Activated naive CD4-positive, alpha-beta T cell treated with Interleukin-2 at 50 U/mL for 16 hours (primary cell): ENCODE data around the gene FGF6.

Source experiments
- DNase-seq: peaks from one replicate; pipeline ENCODE4 v3.0.0-alpha.2; 2020

The FGF6 gene

GRCh38 chr12:4446335-4446734 lies 720 bp upstream of the FGF6 start:
- DNase-seq = no peak

- no peak for DNase-seq
Measured at GRCh38 chr12:4444031-4444430, 1.6 kb downstream of the FGF6 start.

- DNase-seq = no peak
Measured at GRCh38 chr12:4443616-4444015, 2.0 kb downstream of the FGF6 start.

GRCh38 chr12:4441355-4442335 lies 4.0 kb downstream of the FGF6 start:
- no peak for DNase-seq

- DNase-seq = no peak
Measured at GRCh38 chr12:4440187-4440941, 5.3 kb downstream of the FGF6 start.

- no peak for DNase-seq
Measured at GRCh38 chr12:4439736-4440135, 5.9 kb downstream of the FGF6 start.

- DNase-seq = no peak
Measured at GRCh38 chr12:4438834-4439596, 6.6 kb downstream of the FGF6 start.

- DNase-seq = no peak
Measured at GRCh38 chr12:4435537-4435936, 10.1 kb downstream of the FGF6 start.

GRCh38 chr12:4434706-4435425 lies 10.7 kb downstream of the FGF6 start:
- no peak for DNase-seq

GRCh38 chr12:4434301-4434700 lies 11.3 kb downstream of the FGF6 start:
- no peak for DNase-seq

- no peak for DNase-seq
Measured at GRCh38 chr12:4433745-4434058, 11.9 kb downstream of the FGF6 start.

GRCh38 chr12:4432878-4433744 lies 12.5 kb downstream of the FGF6 start:
- DNase-seq = no peak

- DNase-seq = no peak
Measured at GRCh38 chr12:4431866-4432265, 13.7 kb downstream of the FGF6 start.

GRCh38 chr12:4431436-4431835 lies 14.2 kb downstream of the FGF6 start:
- no peak for DNase-seq

- no peak for DNase-seq
Measured at GRCh38 chr12:4424422-4424821, 21.2 kb downstream of the FGF6 start.

GRCh38 chr12:4423528-4424195 lies 22.0 kb downstream of the FGF6 start:
- DNase-seq = no peak

- no peak for DNase-seq
Measured at GRCh38 chr12:4422985-4423384, 22.6 kb downstream of the FGF6 start.

GRCh38 chr12:4421590-4422031 lies 24.0 kb downstream of the FGF6 start:
- no peak for DNase-seq

GRCh38 chr12:4420138-4420670 lies 25.4 kb downstream of the FGF6 start:
- no peak for DNase-seq

GRCh38 chr12:4418913-4419312 lies 26.7 kb downstream of the FGF6 start:
- no peak for DNase-seq

- no peak for DNase-seq
Measured at GRCh38 chr12:4417936-4418335, 27.7 kb downstream of the FGF6 start.
